ENCODE measurements around the gene CDC42BPB.
A peak's percentile ranks its signal among the peaks of the same experiment; 100 is the strongest.

Gene CDC42BPB

DNA sequence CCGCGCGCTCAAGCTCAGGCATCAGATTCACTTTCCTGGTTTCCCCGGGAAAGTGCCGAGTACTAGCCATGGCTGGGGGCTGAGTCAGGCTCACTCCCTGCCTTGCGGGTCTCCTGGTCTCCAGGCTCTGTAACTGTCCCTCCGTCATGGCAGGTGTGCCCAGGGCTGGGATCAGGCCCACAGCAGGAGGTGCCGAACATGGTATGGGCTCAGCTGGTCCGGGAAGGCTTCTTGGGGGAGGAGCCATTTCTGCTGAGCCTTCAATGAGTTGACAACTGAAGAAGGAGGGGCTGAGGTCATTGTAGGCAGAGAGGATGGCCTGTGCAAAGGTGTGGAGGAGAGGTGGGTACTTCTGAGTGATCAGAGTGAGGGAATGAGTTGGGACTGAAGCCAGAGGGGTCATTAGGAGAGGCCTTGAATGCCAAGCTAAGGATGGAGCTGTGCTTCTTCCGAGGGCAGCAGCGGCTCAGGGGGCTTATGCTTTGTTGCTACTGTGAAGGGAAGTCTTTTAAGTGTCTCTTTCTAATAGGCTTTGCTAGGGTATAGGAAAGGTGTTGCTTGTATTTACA, 37.9 kb upstream of the CDC42BPB start:
- DNase-seq = no peak

- DNase-seq = no peak
Measured at GRCh38 chr14:103094406-103095209, 37.3 kb upstream of the CDC42BPB start, which contains the start of gene EXOC3L4. TSS of gene EXOC3L4 (plus strand) at chr14:103094725. CDS start at chr14:103100220, 5,495 bp downstream.

GRCh38 chr14:103093856-103094405, 36.6 kb upstream of the CDC42BPB start:
- no peak for DNase-seq

DNA sequence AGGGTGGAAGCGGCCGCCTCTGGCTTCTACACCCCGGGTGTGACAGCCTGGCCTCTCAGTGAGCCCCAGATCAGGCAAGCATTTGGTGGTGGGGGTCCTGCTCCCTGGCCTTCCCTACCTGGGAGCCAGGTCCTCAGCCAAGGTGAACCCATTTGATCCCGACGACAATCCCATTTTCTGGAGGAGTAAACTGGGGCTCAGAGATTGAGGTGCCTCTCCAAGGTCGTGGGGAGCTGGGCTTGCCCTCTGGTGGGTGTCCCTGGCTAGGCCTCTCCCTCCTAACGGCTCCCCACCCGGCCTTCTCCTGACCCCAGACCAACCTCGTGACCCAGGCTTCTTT, 34.5 kb upstream of the CDC42BPB start:
- DNase-seq = no peak

DNA sequence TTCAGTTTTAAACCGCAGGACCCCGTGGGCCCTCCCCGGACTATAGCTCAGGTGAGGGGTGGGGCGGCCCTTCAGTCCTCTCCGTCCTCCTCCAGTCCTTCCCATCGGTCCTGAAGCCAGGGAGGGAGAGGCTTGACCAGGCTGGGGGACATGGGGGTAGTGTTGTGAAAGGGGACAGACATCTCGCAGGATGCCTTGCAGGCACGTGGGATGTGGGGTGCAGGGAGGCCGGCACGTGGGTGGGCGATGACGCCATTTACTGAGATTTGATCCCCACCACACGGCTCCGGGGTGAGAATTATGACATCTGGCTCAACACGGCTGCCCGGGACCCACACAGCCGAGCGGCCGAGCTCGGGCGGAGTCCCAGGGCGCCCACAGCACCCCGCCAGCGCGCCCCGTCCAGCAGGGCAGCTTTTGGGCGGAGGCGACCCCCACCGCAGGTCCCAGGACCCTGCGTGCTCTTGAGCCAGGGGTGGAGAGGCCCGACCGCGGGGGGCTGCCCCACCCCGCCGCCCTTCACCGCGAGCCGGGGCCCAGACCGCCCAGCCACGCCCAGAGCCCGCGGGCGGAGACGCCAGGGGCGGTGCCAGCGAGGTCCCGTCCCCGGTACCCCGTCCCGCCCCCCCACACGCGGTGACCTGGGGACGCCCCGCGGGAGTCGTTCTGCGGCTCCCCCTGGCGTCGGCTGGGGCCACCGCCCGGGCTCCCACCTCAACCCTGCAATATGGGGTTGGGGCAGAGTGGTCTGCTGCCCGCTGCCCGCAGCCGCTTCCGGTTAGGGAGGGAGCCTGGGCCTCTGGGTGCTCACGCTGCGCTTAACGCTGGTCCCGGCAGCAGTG, 33.9 kb upstream of the CDC42BPB start:
- no peak for DNase-seq

GRCh38 chr14:103090481-103091020, 33.2 kb upstream of the CDC42BPB start:
- DNase-seq = no peak

GRCh38 chr14:103089386-103090335, 32.3 kb upstream of the CDC42BPB start:
- no peak for DNase-seq

DNA sequence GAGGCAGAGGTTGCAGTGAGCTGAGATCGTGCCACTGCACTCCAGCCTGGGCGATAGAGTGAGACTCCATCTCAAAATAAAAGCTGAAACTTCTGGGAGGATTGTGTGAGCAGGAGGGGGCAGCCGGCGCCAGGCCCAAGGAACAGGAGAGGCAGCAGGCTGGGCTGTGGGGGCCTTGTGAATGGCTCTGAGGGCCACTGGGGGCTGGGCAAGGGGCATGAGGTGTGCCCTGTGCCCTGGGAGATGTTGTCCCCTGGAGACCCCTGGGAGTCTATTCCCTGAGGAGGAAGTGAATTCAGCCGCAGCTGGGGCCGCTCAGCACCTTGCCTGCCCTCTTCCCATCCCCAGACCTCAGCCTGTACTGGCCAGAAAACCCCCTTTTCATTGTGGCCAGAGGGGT, 31.6 kb upstream of the CDC42BPB start:
- no peak for DNase-seq

GRCh38 chr14:103087343-103087835, 30.0 kb upstream of the CDC42BPB start:
- DNase-seq = peak; percentile 16

DNA sequence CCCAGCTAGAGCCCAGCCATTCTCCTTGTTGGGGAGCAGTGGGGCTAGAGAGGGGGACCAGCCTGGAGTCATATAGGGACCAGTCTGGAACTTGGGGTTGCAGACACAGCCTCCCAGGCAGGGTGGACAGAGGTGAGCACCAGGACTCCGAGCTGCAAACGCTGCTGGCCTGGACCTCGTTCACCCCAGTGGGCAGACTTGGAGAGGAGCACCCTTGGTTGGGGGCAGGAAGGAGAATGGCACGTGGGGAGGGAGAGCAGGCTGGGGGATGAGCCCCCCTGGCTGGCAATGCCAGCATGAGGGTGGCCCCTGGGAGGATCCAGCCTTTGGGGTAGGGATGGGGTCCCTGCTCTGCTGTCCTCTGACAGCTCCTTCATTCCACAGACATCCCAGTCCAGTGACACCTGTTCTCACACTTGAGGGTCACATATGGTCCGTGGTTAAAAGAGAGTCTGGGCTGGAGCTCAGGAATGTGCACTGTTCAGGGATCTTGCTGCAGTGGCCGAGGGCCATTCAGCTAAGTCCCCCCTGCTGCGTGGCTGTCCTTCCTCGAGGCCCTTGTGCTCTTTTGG, 29.5 kb upstream of the CDC42BPB start:
- DNase-seq = no peak

GRCh38 chr14:103085106-103086091, 28.1 kb upstream of the CDC42BPB start:
- DNase-seq = no peak

DNA sequence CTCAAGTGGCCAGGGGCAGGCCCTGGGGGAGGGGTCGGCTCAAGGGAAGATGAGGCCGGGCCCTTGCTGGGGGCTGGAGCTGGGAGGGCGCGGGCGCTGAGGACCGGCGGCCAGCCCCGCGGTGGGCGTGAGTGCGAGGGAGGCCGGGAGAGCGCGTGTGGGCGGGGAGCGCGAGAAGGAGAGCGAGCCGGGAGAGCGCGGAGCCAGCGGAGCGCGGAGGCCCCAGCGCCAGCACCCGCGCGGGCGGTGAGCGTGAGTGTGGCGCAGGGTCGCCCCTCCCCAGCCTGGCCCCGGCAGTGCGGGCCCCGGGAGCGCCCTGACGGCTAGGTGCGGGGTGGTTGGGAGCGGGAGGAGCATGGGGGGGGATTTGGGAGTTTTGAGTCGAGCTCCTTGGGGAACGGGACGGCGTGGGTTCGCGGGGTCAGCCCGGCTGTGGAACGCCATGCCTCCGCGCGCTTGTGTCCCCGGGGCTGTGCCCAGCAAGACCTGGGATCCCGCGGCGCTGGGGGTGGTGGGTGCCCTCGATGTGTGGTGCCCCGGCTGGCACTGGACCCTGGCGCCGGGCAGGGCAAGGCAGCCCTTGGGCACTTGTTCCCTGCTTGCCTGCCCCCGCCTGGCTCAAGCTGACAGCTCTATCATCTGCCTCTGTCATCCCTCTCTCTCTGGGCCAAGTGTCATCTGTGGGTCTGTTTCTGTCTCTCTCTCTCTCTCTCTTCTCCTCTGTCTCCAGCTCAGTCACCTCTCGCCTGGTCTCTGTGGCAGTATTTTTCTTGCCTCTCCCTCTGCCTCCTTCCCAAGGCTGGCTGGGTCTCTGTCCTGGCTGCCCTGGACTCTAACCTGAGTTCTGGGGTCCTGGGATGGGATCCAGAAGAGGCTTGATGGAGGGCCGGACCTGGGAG, 26.9 kb upstream of the CDC42BPB start, which contains the start of gene LBHD2:
Gene LBHD2, plus strand, starts transcription at position 190 of the 899 bp plus-strand sequence. CDS start 1,803 bp downstream, outside the sequence.
- DNase-seq = no peak

GRCh38 chr14:103081951-103082350, 24.6 kb upstream of the CDC42BPB start:
- no peak for DNase-seq

GRCh38 chr14:103078860-103079587, 21.7 kb upstream of the CDC42BPB start:
- no peak for DNase-seq

GRCh38 chr14:103078420-103078749, 21.0 kb upstream of the CDC42BPB start:
- peak; percentile 91 for DNase-seq

GRCh38 chr14:103074729-103075367, 17.5 kb upstream of the CDC42BPB start:
- no peak for DNase-seq

GRCh38 chr14:103073876-103074728, 16.8 kb upstream of the CDC42BPB start:
- DNase-seq = no peak
